Stomach (tissue), 4 donors: ENCODE data around the gene SH3BGRL2.

ENCODE experiments used
- CTCF ChIP-seq, 7 experiments: fragments of 450-650 bp in 4 of 7; fragments of 200-600 bp in 3 of 7; sonication (generic) in 3 of 7; IDR thresholded peaks; one replicate each; pipeline ENCODE4 v1.5.1; 2016 to 2019; ENCODE audit warnings: antibody characterized with exemption in 7 of 7, control low read depth in 2 of 7, mild to moderate bottlenecking in 1 of 7
- EP300 ChIP-seq: sonication (generic); formaldehyde crosslinking; IDR thresholded peaks from one replicate; pipeline ENCODE4 v1.6.1; 2017; ENCODE audit warnings: antibody characterized with exemption
- POLR2A ChIP-seq, 4 donors: fragments of 450-650 bp; IDR thresholded peaks; one replicate each; pipeline ENCODE4 v1.6.1; 2016; ENCODE audit warnings: antibody characterized with exemption in 4 of 4, control low read depth in 2 of 4, mild to moderate bottlenecking in 1 of 4, moderate library complexity in 1 of 4
- POLR2AphosphoS5 ChIP-seq, 3 donors: sonication (generic); formaldehyde crosslinking; IDR thresholded peaks; one replicate each; pipeline ENCODE4 v1.6.1; 2016; ENCODE audit warnings: antibody characterized with exemption in 3 of 3

GRCh38 chr6:79597155-79597554 lies 34.0 kb upstream of the SH3BGRL2 start:
- TF ChIP-seq CTCF (IDR thresholded peaks at IDR 0.05) (no peak), POLR2A (IDR thresholded peaks at IDR 0.05) (no peak), POLR2AphosphoS5 (IDR thresholded peaks at IDR 0.05) (no peak), EP300 (no peak)
